Activated CD8-positive, alpha-beta memory T cell treated with anti-CD3 and anti-CD28 coated beads, Interleukin-2, amount 50 U/mL, for 48 hours (primary cell): ENCODE measurements around the gene SHROOM3.

Experiments used
- DNase-seq: peaks from one replicate; pipeline ENCODE4 v3.0.0-alpha.2; 2020

Gene SHROOM3

DNA sequence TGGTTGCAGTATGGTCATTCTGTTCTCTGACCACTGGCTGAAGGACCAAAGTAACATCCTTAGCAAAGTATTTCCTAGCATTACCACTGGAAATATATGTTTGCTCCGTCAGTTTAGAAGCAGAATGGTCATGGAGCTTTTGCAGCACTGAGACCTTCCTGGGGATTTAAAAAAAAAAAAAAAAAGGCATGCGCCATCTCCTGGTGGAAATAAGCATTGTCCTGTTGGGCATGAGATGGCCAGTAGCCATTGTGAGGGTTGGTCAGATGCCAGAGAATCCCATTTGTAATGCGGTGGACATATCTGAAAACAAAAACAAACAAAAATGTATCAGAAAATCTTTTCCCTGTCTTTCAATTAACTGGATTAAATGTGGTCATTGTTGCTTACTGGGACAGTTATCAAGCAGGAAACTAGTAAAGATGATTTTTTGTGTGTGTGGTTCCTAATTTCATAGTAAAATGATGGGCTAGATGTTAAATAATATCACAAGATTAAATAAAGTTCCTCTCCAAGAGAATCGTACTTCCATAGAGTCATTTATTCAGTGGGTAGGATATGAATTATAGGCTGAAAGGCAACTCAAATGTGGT lies 323.4 kb downstream of the SHROOM3 start:
- DNase-seq: no peak

DNA sequence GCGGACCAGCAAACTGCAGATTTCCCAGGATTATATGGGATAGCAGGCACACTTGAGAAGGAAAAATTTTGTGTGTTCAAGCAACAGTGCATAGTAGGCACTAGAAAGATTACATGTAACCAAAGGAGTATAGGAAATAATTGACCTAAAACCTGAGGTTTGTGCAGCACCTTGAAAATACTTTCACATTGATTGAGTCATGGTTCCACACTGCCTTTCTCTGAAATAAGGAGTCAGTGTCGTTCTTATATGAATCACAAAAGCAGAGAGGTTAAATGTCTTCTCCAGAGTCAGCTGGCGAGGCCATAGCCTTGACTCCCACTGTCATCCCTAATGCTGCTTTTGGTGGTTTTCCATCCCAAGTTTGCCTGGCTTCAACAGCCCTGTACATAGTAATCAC lies 324.0 kb downstream of the SHROOM3 start:
- DNase-seq: no peak

DNA sequence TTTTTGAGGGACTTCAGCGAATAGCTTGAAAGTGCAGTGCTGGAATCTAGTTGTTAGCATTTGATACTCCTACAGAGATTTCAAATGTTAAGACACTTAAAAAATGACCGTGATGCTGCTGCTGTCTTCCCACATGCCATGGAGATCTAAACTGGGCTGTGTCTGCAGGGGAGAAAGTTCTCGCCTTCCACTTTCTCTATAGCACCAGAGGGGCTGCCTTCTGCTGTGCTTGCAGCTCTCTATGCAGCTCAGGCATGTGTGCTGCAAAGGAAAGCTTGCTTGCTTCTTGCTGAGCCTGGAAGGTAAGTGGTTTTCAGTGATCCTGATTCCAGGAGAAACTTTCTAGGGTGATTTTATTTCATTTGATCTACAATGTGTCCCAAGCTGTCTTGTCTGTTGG lies 325.2 kb downstream of the SHROOM3 start:
- no peak for DNase-seq

DNA sequence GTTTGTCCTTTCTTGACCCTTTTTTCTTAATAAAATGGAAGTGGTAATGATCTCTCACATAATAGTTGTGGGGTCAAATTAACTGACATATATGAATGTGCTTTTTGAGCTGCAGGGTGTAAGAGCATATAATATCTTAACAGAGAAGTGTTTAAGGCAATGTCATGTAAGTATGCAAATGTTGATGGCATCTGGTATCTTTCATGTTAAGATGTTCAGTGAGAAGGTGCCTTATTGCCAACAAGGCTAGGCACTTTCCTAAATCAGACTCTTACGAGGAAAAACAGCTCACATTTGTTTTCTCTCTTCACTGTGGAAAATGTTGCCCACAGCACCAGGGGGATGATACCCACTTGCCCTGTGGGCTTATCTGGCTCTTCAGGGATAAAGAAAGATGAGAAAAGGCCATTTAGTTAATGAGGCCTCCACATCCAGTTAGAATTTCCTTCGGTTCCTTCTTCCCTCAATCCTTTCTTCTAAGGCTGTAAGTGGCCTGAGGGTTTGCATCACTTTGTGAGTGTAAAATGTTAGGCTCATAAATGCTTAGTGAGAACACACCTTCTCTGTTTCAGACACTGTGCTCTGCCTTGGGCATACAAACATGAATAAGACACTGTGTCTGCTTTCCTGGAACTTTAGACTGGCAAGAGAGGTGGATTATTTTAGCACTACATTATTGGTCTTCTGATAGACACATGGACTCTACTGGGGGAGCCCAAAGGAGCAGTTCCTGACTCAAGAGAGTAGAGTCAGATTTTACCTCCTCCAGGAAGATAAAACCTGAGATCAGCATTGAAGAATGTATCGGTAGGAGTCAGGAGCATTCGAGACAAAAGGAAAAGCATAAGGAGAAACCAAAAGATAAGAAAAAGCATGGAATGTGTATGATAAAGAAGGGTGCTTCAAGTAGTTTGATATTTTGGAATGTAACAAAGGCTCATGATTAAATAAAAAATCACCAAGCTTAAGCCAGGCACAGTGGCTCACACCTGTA lies 327.4 kb downstream of the SHROOM3 start:
- no peak for DNase-seq

DNA sequence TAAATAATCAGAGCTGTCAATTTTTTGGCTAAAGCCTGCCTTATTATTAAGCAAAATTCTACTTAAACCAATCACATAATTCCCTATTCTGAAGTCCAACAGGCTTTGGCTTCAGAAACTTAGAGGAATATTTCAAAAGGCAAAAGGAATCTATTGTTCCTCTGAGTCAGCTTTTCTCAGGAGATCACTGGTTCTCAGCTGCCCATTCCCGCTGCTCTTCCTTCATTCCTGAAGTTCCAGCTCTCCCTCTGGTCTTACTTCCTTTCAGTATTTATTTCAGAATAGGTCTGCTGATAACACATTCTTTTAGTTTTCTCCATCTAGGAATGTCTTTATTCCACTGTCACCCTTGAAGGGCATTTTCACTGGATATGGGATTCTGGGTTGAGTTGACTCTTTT lies 329.2 kb downstream of the SHROOM3 start:
- no peak for DNase-seq

DNA sequence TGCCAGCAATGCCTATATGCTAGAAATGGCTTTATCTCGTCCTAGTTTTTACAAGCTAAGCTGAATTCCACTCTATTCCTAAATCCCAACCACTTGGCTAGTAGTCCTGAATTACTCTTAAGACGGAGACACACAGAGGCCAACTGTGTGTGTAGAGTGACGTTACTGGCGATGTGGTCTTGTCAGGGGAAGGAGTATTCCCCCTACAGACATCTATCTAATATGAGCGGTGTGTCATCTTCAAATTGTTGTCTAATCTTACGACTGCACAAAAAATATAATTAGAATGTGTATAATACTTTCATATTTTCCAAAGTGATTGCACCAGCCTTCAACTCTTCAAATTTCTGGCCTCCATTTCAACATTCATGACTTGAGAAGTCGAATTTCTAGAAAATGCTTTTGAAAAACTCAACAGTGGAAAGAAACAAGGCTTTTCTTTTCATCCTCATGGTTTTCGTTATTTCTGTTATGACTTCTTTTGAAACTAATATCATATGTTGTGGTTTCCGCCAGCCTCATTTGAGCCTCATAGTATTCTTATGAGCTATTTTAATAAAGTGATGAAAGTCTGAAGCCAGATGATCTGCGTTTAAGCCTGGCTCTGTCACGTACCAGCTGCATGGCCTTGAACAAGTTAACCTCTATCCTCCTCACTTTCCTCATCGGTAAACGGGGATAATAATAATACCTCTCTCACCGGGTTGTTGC lies 330.6 kb downstream of the SHROOM3 start:
- no peak for DNase-seq

DNA sequence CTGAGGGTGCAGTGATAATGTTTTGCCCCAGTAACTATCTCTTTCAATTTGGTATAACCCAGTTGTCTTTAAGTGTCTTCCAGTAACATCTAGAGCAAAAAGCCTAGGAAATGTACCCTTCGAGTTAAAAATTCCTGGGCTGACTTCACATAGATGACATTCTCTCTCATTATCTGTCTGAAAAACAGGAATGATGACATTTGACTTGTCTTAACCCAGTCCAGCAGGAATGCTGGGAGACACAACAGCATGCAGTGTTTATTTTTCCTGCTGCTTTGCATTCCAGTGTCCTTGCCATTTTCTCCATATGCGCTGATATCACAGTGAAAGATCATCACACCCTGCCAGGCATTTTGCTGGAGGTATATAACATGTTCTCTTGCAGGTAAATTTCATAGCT lies 333.0 kb downstream of the SHROOM3 start:
- no peak for DNase-seq

DNA sequence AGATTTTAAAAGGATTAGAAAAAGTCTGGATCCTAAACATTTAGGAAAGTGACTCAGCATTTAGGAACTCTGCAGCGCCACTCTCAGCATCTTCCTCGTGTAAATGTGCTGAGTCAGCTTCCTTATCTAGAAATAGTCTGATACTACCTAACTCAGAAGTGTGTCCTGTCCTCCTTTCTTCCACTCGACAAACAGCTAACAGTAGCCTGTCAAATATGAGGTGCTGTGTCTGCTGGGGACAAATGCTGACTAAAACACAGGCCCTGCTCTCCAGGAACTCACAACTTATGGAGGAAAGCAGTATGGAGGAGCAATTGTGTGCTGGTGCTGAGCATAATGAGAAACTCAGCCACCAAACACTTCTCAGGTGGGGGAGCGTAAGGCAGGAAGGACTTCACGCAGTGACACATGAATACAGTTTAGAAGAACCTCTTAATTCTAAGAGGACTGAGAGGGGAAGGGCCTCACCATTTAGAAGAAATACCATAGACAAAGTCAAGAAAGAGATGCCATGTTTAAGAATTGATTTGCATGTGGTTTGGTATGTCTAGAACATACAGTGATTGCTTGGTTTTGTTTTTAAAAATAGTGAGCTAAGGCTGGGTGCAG lies 337.6 kb downstream of the SHROOM3 start:
- no peak for DNase-seq

DNA sequence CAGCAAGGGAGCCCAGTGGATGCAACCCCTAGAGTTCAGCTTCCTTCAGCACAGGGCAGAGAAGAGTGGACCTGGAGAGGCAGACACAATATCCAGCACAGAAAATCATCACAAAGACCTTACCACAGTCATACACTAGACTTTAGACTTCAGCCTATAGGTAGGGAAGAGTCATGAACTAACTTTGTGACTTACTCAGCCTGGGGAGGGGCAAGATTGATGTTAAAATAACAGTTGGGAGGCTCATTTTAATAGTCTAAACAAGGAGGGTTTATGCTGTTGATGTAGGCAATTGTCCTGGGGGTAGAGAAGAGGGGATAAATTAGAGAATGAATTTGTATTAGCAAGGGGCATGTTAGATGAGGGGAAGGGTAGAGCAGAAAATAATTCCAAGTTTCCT lies 338.7 kb downstream of the SHROOM3 start:
- DNase-seq: no peak

DNA sequence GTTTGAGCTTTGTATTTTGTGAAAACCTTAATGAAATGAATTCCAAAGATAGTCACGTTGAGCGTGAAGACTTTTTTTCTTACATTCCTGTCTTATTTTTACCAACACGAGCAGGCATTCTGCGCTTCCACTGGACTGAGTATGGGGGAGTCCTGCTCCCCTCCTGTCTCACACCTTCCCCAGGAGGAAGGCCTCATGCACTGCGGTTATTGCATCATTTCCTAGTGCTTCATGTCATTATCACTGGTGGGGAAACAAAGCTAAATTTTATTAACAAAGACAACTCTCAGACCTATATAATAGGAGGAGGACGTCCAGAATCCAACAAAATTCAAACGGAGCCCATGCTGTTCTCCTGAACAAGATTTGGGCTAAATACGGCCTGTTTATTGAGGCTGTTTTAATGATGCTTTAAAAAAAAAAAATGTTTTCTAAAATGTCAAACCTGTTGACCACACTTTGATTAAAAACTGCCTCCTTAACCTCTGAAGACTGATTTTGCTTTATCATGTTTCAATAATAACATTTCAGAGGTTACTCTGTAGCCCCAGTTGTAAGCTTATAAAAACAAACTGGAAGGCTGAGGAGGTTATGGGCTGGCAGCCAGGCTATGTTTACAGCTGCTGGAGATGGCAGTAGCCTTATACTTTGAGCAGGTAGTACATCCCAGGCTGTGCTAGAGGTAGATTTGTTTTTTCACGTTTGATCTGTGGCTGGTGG lies 344.9 kb downstream of the SHROOM3 start:
- no peak for DNase-seq

DNA sequence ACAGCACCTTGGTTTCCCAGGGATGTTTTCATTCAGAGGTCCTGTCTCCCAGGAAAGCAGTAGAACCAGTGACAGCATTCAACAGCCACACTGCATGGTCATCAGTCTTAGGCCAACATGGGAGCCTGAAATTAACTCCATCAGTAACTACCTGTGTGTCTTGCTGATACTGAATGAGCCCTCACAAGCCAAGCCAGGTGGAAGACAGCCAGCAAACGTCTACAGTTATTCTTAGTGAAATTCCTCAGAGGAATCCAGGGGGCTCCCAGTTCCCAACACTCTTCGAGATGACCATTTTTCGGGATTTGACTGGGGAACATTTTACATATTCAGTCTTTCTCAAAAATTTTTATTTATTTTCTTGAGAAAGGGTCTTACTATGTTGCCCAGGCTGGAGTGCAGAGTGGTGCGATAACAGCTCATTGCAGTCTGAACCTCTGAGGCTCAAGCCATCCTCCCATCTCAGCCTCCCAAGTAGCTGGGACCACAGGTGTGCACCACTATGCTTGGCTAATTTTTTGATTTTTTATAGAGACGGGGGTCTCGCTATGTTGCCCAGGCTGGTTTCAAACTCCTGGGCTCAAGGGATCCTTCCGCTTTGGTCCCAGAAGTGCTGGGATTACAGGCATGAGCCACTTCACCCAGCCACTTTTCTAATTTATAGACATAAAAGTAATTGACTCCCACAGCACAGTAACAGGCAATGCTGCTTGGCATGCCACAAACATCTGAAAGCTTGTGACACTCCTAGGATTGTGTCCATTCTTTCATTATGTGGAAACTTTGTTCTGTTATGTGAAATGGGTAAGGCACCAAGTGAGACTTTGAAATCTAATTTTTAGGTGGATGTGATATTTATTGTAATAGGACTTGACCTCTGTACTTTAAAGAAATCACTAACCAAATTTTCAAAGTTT lies 346.0 kb downstream of the SHROOM3 start:
- no peak for DNase-seq

DNA sequence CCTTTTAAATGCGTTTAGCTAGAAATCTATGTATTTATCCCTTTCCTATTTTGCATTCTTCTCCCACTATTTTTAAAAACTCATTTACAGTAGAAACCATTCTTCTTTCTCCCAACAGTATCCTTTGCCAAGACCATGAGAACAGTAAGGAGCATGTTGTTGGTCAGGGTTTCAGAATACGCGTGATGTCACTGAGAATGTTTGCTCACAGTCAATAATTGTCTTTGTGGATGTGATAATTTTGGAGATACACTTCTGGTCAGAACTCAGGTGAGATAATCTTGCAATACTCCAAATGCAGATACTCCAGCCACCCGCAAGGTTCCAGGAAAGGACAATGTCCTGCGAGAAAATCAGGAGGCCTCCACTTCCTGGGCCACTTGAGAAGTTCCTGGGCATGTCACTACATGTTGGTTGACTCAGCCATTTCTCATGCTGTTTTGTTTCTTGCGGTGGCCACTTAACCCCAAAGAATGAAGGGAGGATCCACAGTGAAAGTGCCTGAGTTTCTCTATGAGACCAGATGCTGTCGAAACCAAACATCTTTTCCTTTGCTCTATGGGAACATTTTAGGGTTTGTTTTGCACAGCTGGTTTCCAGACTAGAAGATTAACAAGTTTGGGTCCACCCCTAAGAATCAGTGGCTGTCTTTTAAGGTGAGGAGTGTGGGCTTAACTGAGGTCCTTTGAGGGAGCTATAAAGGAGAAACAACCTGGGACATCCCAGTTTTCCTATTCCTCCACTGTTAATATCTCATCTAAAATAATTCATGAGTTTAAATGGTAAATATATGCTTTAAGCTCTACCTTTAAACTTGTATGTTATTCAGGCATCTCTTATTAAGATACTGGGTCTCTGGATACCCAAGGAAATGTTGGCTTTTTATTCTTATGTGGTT lies 346.9 kb downstream of the SHROOM3 start:
- DNase-seq: no peak

DNA sequence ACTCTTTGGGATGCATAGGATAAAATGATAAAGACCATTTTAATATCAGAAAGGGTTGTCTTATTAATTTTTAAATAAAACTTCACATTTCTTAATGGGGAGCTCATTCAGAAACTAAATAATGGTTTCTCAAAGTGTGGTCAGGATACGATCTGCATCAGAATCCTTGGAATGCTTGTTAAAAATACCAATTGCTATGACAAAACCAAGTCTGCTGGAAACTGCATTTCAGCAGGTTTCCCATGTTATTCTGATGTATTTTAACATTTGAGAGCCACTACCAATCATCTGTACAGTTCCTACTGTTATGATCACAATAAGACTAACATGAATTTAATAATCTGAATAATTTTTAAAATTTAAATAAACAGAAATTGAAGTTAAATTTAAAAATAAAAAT lies 347.8 kb downstream of the SHROOM3 start:
- DNase-seq: no peak

DNA sequence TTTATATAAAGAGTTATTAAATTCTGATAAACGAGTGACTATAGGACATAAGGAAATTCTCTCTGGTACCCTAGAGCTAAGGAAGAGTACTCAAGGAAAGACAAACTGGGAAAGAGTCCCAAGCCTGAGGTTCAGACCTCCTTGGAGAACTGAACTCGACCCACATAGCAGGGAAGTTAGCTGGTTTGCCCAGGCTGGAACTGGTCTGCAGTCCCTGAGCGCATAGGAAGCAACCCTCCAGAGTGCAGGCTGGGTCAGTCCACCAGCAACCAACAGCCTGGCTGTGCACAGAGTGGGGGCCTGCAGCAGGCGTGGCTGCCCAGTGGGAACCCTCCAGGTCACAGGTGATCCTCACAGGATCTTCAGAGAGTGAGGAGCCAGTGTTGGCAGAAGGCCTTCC lies 348.8 kb downstream of the SHROOM3 start:
- DNase-seq: no peak

DNA sequence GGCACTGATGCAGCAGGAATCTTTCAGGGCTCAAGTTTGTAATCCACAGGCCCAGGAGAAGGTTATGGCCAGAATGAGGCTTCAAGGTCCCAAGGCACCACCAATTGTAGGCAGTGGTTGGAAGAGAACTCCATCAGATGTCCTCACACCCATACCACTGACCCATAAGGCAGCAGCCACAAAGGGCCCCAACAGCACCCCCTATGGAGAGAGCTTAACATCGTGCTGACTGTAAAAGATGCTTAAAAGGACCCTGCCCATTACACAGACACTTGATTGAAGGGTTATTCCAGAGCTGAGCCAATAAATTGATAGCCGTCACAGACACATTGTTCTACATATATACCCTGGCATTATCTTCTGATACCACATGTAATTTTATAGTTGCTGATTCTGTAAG lies 349.2 kb downstream of the SHROOM3 start:
- DNase-seq: no peak

DNA sequence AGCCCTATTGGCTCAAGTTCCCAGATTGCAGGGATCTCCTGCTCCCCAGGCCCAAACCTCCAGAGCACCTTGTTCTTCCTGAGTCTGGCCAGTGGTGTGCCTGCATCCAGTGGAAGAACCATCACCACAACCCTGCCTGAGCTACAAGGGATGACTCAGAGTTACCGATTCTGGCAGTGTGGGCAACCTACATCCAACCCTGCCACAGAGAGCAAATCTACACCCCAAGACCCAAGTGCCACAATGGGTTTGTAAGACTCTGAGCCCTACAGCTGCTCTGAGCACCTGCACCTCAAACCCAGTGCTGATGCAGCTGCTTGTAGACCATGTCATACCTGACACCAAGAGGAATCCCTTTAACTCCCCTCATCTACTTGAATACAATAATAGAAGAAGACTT lies 352.9 kb downstream of the SHROOM3 start:
- DNase-seq: no peak

DNA sequence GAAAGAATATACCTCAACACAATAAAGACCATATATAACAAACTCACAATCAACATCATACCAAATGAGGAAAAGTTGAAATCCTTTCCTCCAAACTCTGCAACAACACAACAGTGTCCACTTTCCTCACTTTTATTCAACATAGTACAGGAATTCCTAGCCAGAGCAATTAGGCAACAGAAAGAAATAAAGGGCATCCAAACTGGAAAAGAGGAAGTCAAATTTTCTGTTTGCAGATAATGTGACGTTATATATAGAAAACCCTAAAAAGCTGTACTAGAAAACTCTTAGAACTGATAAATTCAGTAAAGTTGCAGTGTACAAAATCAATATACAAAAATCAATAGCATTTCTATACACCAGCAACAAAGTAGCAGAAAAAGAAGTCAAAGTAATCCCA lies 355.3 kb downstream of the SHROOM3 start:
- no peak for DNase-seq

DNA sequence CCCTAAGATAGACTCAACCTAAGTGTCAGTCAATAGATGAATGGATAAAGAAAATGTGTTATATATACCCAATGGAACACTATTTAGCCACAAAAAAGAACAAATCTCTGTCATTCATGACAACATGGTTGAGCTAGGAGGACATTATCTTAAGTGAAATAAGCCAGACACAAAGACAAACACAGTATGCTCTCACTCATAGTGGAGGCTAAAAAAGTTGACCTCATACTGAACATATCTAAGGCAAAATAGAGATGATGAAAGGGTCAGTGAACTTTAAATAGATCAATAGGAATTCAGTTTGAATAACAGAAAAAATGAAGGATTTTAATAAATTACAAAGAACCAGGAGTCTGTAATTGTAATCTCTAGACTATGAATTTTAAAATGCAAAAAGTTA lies 356.4 kb downstream of the SHROOM3 start:
- no peak for DNase-seq

DNA sequence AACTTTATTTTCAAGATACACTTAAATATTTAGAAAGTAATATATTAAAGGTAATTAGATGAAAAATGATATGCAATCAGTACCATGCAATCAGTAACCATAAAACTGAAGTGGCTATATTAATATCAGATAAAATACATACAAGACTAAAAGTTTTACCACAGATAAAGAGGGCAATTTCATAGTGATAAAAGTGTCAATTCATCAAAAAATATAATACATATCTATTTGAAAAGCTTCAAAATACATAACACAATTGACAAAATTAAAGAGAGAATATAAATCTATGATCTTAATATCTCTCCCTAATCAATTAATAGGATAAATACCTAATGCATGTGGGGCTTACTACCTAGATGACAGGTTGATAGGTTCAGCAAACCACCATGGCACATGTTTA lies 357.4 kb downstream of the SHROOM3 start:
- no peak for DNase-seq

DNA sequence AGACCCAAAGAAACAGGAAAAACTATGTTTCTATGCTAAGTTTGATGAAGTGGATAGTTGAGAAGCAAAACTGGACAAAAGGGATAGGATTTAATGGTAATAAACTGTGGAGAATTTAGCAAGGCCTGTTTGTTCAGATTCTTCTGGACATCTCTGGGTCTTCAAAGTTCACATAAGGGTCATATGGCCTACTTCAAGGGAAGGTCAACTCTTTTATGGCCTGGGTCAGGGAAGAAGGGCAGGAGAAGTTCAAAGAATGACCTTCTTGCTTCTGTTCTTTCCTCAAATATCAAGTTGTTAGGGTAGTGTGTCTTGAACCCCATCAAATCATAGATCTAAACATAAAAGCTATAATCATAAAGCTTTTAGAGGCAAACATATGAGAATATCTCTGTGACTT lies 360.2 kb downstream of the SHROOM3 start:
- DNase-seq: no peak

DNA sequence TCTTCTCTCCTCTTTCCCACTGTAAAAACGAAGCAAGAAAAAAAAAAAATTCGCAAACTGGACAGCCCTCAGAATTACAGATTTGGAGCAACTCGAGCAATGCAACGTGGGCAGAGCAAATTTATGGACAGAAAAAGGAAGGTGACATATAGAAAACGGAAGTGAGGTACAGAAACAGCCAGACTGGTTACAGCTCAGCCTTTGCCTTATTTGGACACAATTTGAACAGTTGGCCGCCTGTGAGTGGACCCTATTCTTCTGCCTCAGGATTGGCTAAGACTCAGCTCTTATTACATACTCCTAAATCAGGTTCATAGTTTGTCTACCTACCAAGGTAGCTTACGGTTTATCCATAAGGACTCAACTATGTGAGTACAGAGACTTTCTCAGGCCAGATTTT lies 364.1 kb downstream of the SHROOM3 start:
- no peak for DNase-seq
